HG02973 (cell line): ENCODE measurements around the gene THOC5.

Source experiments
- ATAC-seq: cut with Tn5 transposase; IDR thresholded peaks from one replicate; pipeline ENCODE4 v1.9.1; 2021; ENCODE audit warnings: moderate library complexity; ENCODE audit not compliant: unreplicated experiment

Gene THOC5

GRCh38 chr22:29478326-29479276 lies 75.0 kb downstream of the THOC5 start:
- no peak for ATAC-seq

GRCh38 chr22:29477723-29478318 lies 75.7 kb downstream of the THOC5 start:
- ATAC-seq = no peak

- ATAC-seq = no peak
These were observed 77.4 kb downstream of the THOC5 start for GRCh38 chr22:29476116-29476515.

- ATAC-seq = no peak
These were observed 78.0 kb downstream of the THOC5 start for GRCh38 chr22:29475550-29475949.

GRCh38 chr22:29473001-29473400 lies 80.6 kb downstream of the THOC5 start:
- no peak for ATAC-seq

- ATAC-seq = no peak
These were observed 83.2 kb downstream of the THOC5 start for GRCh38 chr22:29470159-29470855.

GRCh38 chr22:29469755-29470154 lies 83.8 kb downstream of the THOC5 start:
- ATAC-seq = no peak

GRCh38 chr22:29464581-29464980 lies 89.0 kb downstream of the THOC5 start:
- no peak for ATAC-seq

- no peak for ATAC-seq
These were observed 89.9 kb downstream of the THOC5 start for GRCh38 chr22:29463629-29464028.

GRCh38 chr22:29461263-29461662 lies 92.3 kb downstream of the THOC5 start:
- ATAC-seq = no peak

GRCh38 chr22:29459773-29460172 lies 93.8 kb downstream of the THOC5 start:
- ATAC-seq = no peak

- no peak for ATAC-seq
These were observed 95.0 kb downstream of the THOC5 start for GRCh38 chr22:29458551-29458950.

GRCh38 chr22:29457730-29458129 lies 95.8 kb downstream of the THOC5 start:
- no peak for ATAC-seq

- ATAC-seq = no peak
These were observed 97.3 kb downstream of the THOC5 start for GRCh38 chr22:29456211-29456671.
